ENCODE measurements around the gene CNTN5.

The CNTN5 gene

GRCh38 chr11:99887481-99887880 lies 866.7 kb downstream of the CNTN5 start:
- TF ChIP-seq CTCF (IDR thresholded peaks at IDR 0.05; ENCODE audit: control extremely low read depth, extremely low read depth, low read depth, missing control alignments): no peak
- ChIA-PET CTCF (no interaction called here), POLR2A (no interaction called here)
- DNase-seq (ENCODE audit: extremely low spot score): no peak

GRCh38 chr11:99893811-99894210 lies 873.1 kb downstream of the CNTN5 start:
- no peak for TF ChIP-seq CTCF (IDR thresholded peaks at IDR 0.05; ENCODE audit: control extremely low read depth, extremely low read depth, low read depth, missing control alignments)
- ChIA-PET POLR2A (no interaction called here), CTCF (no interaction called here)
- DNase-seq (ENCODE audit: extremely low spot score): no peak

- DNase-seq (ENCODE audit: extremely low spot score): no peak
- ChIA-PET CTCF (interaction anchor here (0.9 to 1.4 kb wide), 3 partner anchors 10 to 19 kb away, joined by 3 read pairs; no protein-coding TSS in a partner anchor), POLR2A (no interaction called here)
These were observed 880.4 kb downstream of the CNTN5 start for GRCh38 chr11:99901175-99901574.

GRCh38 chr11:99911116-99911515 lies 890.4 kb downstream of the CNTN5 start:
- DNase-seq (ENCODE audit: extremely low spot score): no peak
- CTCF ChIA-PET: interaction anchor here (1.4 kb wide), 1 partner anchor 10 kb away, joined by 4 read pairs; no protein-coding TSS in a partner anchor

More at GRCh38 chr11:99901175-99901574, 880.4 kb downstream of the CNTN5 start:
- TF ChIP-seq CTCF (IDR thresholded peaks at IDR 0.05; ENCODE audit: control extremely low read depth, extremely low read depth, low read depth, missing control alignments): no peak

GRCh38 chr11:99916078-99916477 lies 895.3 kb downstream of the CNTN5 start:
- TF ChIP-seq CTCF (IDR thresholded peaks at IDR 0.05; ENCODE audit: control extremely low read depth, extremely low read depth, low read depth, missing control alignments): no peak
- CTCF ChIA-PET: no interaction called here
- POLR2A ChIA-PET: no interaction called here
- DNase-seq (ENCODE audit: extremely low spot score): no peak

More at GRCh38 chr11:99911116-99911515, 890.4 kb downstream of the CNTN5 start:
- POLR2A ChIA-PET: no interaction called here
- no peak for TF ChIP-seq CTCF (IDR thresholded peaks at IDR 0.05; ENCODE audit: control extremely low read depth, extremely low read depth, low read depth, missing control alignments)

- no peak for DNase-seq (ENCODE audit: extremely low spot score)
- TF ChIP-seq CTCF (IDR thresholded peaks at IDR 0.05; ENCODE audit: control extremely low read depth, extremely low read depth, low read depth, missing control alignments): no peak
- ChIA-PET POLR2A (no interaction called here), CTCF (no interaction called here)
These were observed 898.0 kb downstream of the CNTN5 start for GRCh38 chr11:99918761-99919160.

- no peak for DNase-seq (ENCODE audit: extremely low spot score)
- POLR2A ChIA-PET: no interaction called here
- CTCF ChIA-PET: interaction anchor here (1.4 kb wide), 1 partner anchor 9 kb away, joined by 4 read pairs; no protein-coding TSS in a partner anchor
- no peak for TF ChIP-seq CTCF (IDR thresholded peaks at IDR 0.05; ENCODE audit: control extremely low read depth, extremely low read depth, low read depth, missing control alignments)
These were observed 900.2 kb downstream of the CNTN5 start for GRCh38 chr11:99920956-99921355.
